Heart right ventricle (tissue), 16 donors: Measurements from ENCODE around the gene CELF4. TPM values are rescaled to one million over a fixed set of nuclear protein-coding genes. Genes with fewer than 3 reads are reported as not detected.

Experiments
- ATAC-seq, 8 donors: fragments of 200-7000 bp; cut with Tn5 transposase; one replicate each; pipeline ENCODE4 v1.9.1; 2020; ENCODE audit warnings: mild to moderate bottlenecking in 8 of 8, moderate library complexity in 8 of 8, moderate number of reproducible peaks in 1 of 8
- DNase-seq, 2 donors: peaks; one replicate each; pipeline ENCODE4 v3.0.0-alpha.2; 2020
- H3K27ac ChIP-seq, 10 donors: fragments of 200-600 bp; sonication (generic) in 2 of 10; one replicate each; pipeline versions ENCODE4 v1.5.0 to v1.8.0; 2020 to 2022; ENCODE audit warnings: mild to moderate bottlenecking in 3 of 10
- H3K27me3 ChIP-seq, 7 donors: fragments of 200-600 bp; one replicate each; pipeline ENCODE4 v1.8.0; 2021 to 2022; ENCODE audit warnings: mild to moderate bottlenecking in 2 of 7
- H3K36me3 ChIP-seq, 9 donors: fragments of 200-600 bp; sonication (generic) in 1 of 9; one replicate each; pipeline versions ENCODE4 v1.5.0 to v1.8.0; 2020 to 2022; ENCODE audit warnings: mild to moderate bottlenecking in 2 of 9
- H3K4me1 ChIP-seq, 9 donors: fragments of 200-600 bp; sonication (generic) in 1 of 9; one replicate each; pipeline versions ENCODE4 v1.5.0 to v1.8.0; 2020 to 2022; ENCODE audit warnings: mild to moderate bottlenecking in 4 of 9
- H3K4me3 ChIP-seq, 10 donors: fragments of 200-600 bp; sonication (generic) in 2 of 10; one replicate each; pipeline versions ENCODE4 v1.5.0 to v1.8.0; 2020 to 2022; ENCODE audit warnings: mild to moderate bottlenecking in 7 of 10, moderate library complexity in 2 of 10
- H3K9me3 ChIP-seq, 11 donors: fragments of 200-600 bp in 10 of 11; sonication (generic) in 2 of 11; one replicate each; pipeline versions ENCODE4 v1.5.0 to v1.8.0; 2013 to 2022; ENCODE audit warnings: mild to moderate bottlenecking in 2 of 11, control low read depth in 1 of 11, moderate library complexity in 1 of 11
- WGBS, 2 donors: extraction: QIAGEN DNeasy Blood & Tissue Kit; methylation state at CpG; one replicate each; pipeline ENCODE4 v1.1.7; 2013; ENCODE audit warnings: inconsistent platforms in 1 of 2; 5-methylcytosine and 5-hydroxymethylcytosine counted together
- intact Hi-C, 10 donors: fragments of 100-400 bp; cut with DNase I; formaldehyde crosslinking; loops; one replicate each; pipeline versions ENCODE4 v1.11.1 to v1.14.2; 2022
- polyA plus RNA-seq, 2 donors: library from polyadenylated mRNA; stranded (reverse); fragments of 200-250 nt; gene quantifications; one replicate each; pipeline ENCODE4 v1.2.3, GENCODE V29; 2013
- total RNA-seq, 10 donors: library from RNA; stranded (reverse); fragmentation: NEBNext Ultra II Directional in 3 of 10; extraction: Animal tissue kit (Norgen Biotek cat#: 25700) in 3 of 10; gene quantifications; one replicate each; pipeline versions ENCODE4 v1.2.1 to v1.2.4, GENCODE V29; 2021 to 2023
- TF ChIP-seq, protein P1 (sequence below), 9 donors: fragments of 200-600 bp; sonication (generic) in 2 of 9; IDR thresholded peaks; one replicate each; pipeline versions ENCODE4 v1.5.0 to v1.8.0; 2021 to 2022; ENCODE audit warnings: antibody characterized with exemption in 9 of 9, mild to moderate bottlenecking in 5 of 9, moderate library complexity in 1 of 9
- donor health status: Arrhythmogenic right ventricular cardiomyopathy.
- donor health status: ischemic (EF 13 %, LVEDD 7.1; RV severe dilation, severe dysfunction).
- donor health status: healthy with polysubstance abuse.
- donor health status: DM: no; HTN: yes; CAD: no.
- donor health status: DM: no; HTN: no; CAD: no.
- donor health status: ischemic (EF 25% LVEDD 6.9; RV normal size, moderate dysfunction).
- donor health status: ischemic (EF 25% LVEDD 5.7; RV mildly dilated, moderate dysfunction).
- donor health status: healthy.
- donor health status: DM: yes; HTN: yes; CAD: no.
- donor health status: Ischemic cardiomyopathy.
- donor health status: ischemic (EF 35%, LVEDD 5.7; RV mildly dilated, moderate dysfunction).
- donor health status: nonischemic (EF 11% LVEDD 7.7; RV severe dilation, severe dysfunction).
- donor health status: DM: yes; HTN: yes; CAD: no.
- donor health status: PGD.
- donor health status: ischemic (EF 29% LVEDD 5.4; RV normal size, mild dysfunction).
- donor health status: nonischemic (EF 23%, LVEDD 6.1; RV moderate dilation, normal function).

Gene CELF4
- total and polyA plus RNA-seq, 12 donors = 0.07 to 1.2 (median 0.31) TPM; not detected in 1

DNA sequence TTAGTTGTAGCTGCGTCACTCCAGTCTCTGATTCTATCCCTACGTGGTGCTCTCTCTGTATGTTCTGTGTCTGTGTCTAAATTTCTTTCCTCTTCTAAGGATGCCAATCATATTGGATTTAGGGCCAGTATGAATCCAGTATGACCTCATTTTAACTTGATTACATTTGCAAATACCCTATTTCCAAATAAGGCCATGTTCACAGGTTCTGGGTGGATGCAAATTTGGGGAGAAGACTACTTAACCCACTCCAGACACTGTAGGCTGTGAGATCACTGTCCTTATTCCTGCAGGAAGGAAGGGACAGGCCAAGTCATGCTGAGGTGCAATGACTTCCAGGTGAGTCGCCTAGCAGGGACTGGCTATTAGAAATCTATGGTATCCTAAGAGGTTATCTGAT, 272.2 kb downstream of the CELF4 start:
- no peaks in the 10 kb centered on the region for H3K4me1 ChIP-seq
- TF ChIP-seq, protein P1, sequence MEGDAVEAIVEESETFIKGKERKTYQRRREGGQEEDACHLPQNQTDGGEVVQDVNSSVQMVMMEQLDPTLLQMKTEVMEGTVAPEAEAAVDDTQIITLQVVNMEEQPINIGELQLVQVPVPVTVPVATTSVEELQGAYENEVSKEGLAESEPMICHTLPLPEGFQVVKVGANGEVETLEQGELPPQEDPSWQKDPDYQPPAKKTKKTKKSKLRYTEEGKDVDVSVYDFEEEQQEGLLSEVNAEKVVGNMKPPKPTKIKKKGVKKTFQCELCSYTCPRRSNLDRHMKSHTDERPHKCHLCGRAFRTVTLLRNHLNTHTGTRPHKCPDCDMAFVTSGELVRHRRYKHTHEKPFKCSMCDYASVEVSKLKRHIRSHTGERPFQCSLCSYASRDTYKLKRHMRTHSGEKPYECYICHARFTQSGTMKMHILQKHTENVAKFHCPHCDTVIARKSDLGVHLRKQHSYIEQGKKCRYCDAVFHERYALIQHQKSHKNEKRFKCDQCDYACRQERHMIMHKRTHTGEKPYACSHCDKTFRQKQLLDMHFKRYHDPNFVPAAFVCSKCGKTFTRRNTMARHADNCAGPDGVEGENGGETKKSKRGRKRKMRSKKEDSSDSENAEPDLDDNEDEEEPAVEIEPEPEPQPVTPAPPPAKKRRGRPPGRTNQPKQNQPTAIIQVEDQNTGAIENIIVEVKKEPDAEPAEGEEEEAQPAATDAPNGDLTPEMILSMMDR (IDR thresholded peaks at IDR 0.05) = no peak
- no peaks in the 10 kb centered on the region for H3K36me3 ChIP-seq
- H3K4me3 ChIP-seq = no peak overlapping the region
- H3K27me3 ChIP-seq = no peaks in the 10 kb centered on the region
- DNase-seq (no peak), ATAC-seq (no peak)
- no peaks in the 10 kb centered on the region for H3K9me3 ChIP-seq
- WGBS, 2 donors = 58 to 86% methylated on average over 3 of the region's 3 CpGs
- H3K27ac ChIP-seq = no peak overlapping the region
- intact Hi-C loops = no loop called here

DNA sequence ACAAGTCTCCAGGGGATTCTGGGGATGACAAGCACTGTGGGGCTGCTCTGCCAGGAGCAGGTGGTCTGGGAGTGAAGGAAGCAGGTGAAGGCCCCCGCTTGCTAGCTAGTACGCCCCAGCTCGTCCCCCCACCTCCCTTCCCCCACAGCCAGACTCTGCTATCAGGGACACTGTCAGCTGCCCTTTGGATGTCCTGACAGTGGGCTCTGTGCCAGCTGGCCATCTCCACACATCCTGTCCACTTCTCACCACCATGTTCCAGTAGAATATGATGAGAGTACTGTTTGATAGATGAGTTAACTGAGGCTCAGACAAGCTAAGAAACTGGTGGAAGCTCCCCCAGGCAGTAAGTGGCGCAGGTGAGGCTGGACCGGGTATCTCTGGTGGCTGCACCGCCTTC, 276.2 kb downstream of the CELF4 start:
- Histone ChIP-seq H3K27ac (no peak overlapping the region), H3K4me3 (no peak overlapping the region), H3K4me1 (no peaks in the 10 kb centered on the region), H3K27me3 (peaks cover 0 to 4% (median 0%) of the 10 kb centered on the region in 7 donors), H3K36me3 (no peaks in the 10 kb centered on the region), H3K9me3 (no peaks in the 10 kb centered on the region)
- DNase-seq (peak in 1 of 2 donors; percentile 36), ATAC-seq (peak in 4 of 8 donors; percentile 21 to 58 (median 39))
- intact Hi-C loops = no loop called here
- 63 to 64% methylated on average over 6 of the region's 6 CpGs for WGBS, 2 donors
- TF ChIP-seq, protein P1 (IDR thresholded peaks at IDR 0.05) = no peak

DNA sequence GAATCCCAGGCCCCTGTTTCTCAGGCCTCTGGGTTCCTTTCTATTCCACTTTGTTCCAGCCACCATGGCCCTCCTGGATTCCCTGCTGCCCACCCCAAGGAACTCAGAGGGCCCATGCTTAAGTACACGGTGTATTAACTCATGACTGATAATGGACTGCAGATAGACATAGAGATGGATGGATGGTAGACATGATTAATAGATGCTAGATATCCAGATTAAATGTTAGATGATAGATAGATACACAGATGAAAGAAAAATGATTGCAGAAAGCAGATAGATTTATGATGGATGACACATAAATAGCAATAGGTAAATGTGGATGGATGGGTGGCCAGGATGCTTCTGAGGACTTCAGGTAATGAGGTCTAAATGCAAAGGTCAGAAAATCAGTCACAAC, 278.0 kb downstream of the CELF4 start:
- H3K4me3 ChIP-seq = no peak overlapping the region
- 22 to 30% methylated on average over 1 of the region's 1 CpG for WGBS, 2 donors
- no peaks in the 10 kb centered on the region for H3K36me3 ChIP-seq
- TF ChIP-seq, protein P1 (IDR thresholded peaks at IDR 0.05) = no peak
- intact Hi-C loops = no loop called here
- DNase-seq (no peak), ATAC-seq (no peak)
- peaks cover 0 to 10% (median 0%) of the 10 kb centered on the region in 7 donors for H3K27me3 ChIP-seq
- H3K9me3 ChIP-seq = no peaks in the 10 kb centered on the region
- H3K27ac ChIP-seq = no peak overlapping the region
- no peaks in the 10 kb centered on the region for H3K4me1 ChIP-seq

- TF ChIP-seq, protein P1 (IDR thresholded peaks at IDR 0.05) = no peak
- no peak for ATAC-seq
- no peak for DNase-seq
- Histone ChIP-seq H3K36me3 (no peaks in the 10 kb centered on the region), H3K27ac (no peak overlapping the region), H3K9me3 (no peaks in the 10 kb centered on the region), H3K4me3 (no peak overlapping the region), H3K4me1 (no peaks in the 10 kb centered on the region), H3K27me3 (peaks cover 0 to 15% (median 0%) of the 10 kb centered on the region in 7 donors)
- intact Hi-C loops = no loop called here
- 83 to 84% methylated on average over 9 of the region's 9 CpGs for WGBS, 2 donors
Observed at GRCh38 chr18:37286801-37287200, 278.8 kb downstream of the CELF4 start.
